Right lobe of liver (tissue), 4 donors: ENCODE measurements around the gene FOXP4.

Experiments
- POLR2A ChIP-seq: fragments of 450-650 bp; IDR thresholded peaks from one replicate; pipeline ENCODE4 v1.6.1; 2017; ENCODE audit warnings: antibody characterized with exemption, mild to moderate bottlenecking
- TF ChIP-seq, protein P1 (sequence below), 4 donors: fragments of 200-600 bp in 3 of 4; fragments of 450-650 bp in 1 of 4; IDR thresholded peaks; one replicate each; pipeline versions ENCODE4 v1.5.1 to v1.8.0; 2016 to 2022; ENCODE audit warnings: antibody characterized with exemption in 4 of 4, mild to moderate bottlenecking in 2 of 4
- donor health status: DM: no; HTN: no; CAD: no.
- donor health status: DM: no; HTN: no; CAD: no.
- donor health status: DM: no; HTN: yes; CAD: no.

DNA sequence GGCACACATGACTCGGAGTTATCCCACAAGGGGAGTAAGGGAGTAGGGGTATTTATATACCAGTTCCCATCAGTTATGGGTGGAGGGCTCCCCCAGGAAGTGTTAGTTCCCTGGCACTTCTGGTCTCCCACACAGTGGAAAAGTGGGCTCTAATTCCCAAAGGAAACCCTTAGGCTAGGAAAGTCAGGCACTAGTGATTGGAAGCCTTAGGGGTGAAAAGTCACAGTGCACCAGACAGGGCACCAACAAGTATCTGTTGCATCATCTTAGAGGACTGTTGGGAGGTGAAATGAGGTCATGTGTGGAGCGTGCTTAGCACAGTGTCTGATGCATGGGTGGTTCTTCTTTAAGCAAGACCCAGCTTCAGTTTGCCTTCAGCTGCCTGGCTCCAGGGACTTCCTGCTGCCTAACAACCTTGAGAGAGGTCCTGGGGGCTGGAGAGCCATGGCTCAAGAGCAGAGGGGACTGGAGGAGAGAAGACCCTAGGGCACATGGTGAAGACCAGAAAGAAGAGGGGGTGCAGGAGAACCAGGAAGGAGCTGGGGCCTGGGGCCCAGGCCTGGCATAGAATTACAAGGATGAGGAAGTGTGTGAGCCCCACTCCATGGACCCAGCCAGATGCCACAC, 7.5 kb upstream of the FOXP4 start:
- TF ChIP-seq POLR2A, result no peak
- TF ChIP-seq, protein P1, sequence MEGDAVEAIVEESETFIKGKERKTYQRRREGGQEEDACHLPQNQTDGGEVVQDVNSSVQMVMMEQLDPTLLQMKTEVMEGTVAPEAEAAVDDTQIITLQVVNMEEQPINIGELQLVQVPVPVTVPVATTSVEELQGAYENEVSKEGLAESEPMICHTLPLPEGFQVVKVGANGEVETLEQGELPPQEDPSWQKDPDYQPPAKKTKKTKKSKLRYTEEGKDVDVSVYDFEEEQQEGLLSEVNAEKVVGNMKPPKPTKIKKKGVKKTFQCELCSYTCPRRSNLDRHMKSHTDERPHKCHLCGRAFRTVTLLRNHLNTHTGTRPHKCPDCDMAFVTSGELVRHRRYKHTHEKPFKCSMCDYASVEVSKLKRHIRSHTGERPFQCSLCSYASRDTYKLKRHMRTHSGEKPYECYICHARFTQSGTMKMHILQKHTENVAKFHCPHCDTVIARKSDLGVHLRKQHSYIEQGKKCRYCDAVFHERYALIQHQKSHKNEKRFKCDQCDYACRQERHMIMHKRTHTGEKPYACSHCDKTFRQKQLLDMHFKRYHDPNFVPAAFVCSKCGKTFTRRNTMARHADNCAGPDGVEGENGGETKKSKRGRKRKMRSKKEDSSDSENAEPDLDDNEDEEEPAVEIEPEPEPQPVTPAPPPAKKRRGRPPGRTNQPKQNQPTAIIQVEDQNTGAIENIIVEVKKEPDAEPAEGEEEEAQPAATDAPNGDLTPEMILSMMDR (IDR thresholded peaks at IDR 0.05), result no peak
